ENCODE data around the gene GSE1. TPM values are rescaled to one million over a fixed set of nuclear protein-coding genes. Genes with fewer than 3 reads are reported as not detected.

Gene GSE1
- total and polyA plus RNA-seq, 2 of the 13 experiments (the other 11 are each of a cell fraction or from before 2014, with no cell fraction given): 16.1 to 31.2 TPM

DNA sequence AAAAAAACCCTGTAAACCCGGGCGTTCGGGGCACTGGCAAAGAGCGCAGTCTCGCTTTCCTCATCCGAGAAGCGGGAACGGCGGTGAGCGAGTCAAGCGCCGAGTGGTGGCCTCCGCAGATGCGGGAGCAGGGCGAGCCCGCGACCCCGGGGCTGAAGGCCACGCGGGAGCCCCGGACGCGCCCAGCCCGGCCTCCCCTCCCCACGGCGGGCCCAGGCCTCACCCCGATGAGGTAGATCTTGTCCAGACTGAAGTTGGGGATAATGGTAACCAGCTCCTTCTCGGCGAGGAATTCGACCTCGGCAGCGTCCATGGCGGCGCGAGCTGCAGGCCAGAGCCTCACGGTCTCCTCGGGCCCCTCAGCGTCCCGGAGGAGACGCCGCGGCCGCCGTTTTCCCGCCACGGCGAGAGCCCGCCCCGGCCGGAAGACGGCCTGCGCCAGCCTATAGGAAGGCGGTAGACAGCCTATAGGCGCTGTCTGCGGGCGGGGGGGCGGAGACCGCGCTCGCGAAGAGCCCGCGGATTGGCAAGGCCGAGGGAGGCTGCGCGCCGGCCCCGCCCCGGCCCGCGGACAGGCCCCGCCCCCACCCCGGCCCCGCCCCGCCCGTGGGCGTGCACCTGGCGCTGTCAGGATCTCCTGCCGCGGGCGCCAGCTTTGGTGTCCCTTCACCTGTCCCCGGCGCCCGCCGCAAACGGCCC lies 75.6 kb downstream of the GSE1 start, which contains the start of gene GINS2 (continued):
- no peak for TF ChIP-seq NR2C2 (CRISPR knock-in tag; IDR thresholded peaks at IDR 0.05; ENCODE audit: borderline replicate concordance)
- TF ChIP-seq HIVEP1 (CRISPR knock-in tag; IDR thresholded peaks at IDR 0.05): peak; percentile 33; the same call in 1 of the 2 replicates
- no peak for TF ChIP-seq ZNF326 (CRISPR knock-in tag; IDR thresholded peaks at IDR 0.05; ENCODE audit: borderline replicate concordance)
- no peak for TF ChIP-seq TBX3 (IDR thresholded peaks at IDR 0.05; ENCODE audit: borderline replicate concordance)
- TF ChIP-seq NRL (CRISPR knock-in tag; IDR thresholded peaks at IDR 0.05; ENCODE audit: borderline replicate concordance): peak; percentile 97; the same call in 1 of the 2 replicates
- TF ChIP-seq, protein P1, sequence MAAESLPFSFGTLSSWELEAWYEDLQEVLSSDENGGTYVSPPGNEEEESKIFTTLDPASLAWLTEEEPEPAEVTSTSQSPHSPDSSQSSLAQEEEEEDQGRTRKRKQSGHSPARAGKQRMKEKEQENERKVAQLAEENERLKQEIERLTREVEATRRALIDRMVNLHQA (CRISPR knock-in tag; IDR thresholded peaks at IDR 0.05): no peak
- TF ChIP-seq, protein P2, sequence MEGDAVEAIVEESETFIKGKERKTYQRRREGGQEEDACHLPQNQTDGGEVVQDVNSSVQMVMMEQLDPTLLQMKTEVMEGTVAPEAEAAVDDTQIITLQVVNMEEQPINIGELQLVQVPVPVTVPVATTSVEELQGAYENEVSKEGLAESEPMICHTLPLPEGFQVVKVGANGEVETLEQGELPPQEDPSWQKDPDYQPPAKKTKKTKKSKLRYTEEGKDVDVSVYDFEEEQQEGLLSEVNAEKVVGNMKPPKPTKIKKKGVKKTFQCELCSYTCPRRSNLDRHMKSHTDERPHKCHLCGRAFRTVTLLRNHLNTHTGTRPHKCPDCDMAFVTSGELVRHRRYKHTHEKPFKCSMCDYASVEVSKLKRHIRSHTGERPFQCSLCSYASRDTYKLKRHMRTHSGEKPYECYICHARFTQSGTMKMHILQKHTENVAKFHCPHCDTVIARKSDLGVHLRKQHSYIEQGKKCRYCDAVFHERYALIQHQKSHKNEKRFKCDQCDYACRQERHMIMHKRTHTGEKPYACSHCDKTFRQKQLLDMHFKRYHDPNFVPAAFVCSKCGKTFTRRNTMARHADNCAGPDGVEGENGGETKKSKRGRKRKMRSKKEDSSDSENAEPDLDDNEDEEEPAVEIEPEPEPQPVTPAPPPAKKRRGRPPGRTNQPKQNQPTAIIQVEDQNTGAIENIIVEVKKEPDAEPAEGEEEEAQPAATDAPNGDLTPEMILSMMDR (CRISPR knock-in tag; IDR thresholded peaks at IDR 0.05): no peak
- TF ChIP-seq, protein P3, sequence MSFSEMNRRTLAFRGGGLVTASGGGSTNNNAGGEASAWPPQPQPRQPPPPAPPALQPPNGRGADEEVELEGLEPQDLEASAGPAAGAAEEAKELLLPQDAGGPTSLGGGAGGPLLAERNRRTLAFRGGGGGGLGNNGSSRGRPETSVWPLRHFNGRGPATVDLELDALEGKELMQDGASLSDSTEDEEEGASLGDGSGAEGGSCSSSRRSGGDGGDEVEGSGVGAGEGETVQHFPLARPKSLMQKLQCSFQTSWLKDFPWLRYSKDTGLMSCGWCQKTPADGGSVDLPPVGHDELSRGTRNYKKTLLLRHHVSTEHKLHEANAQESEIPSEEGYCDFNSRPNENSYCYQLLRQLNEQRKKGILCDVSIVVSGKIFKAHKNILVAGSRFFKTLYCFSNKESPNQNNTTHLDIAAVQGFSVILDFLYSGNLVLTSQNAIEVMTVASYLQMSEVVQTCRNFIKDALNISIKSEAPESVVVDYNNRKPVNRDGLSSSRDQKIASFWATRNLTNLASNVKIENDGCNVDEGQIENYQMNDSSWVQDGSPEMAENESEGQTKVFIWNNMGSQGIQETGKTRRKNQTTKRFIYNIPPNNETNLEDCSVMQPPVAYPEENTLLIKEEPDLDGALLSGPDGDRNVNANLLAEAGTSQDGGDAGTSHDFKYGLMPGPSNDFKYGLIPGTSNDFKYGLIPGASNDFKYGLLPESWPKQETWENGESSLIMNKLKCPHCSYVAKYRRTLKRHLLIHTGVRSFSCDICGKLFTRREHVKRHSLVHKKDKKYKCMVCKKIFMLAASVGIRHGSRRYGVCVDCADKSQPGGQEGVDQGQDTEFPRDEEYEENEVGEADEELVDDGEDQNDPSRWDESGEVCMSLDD (CRISPR knock-in tag; IDR thresholded peaks at IDR 0.05; ENCODE audit: borderline replicate concordance): 0 out of 2 replicates have a peak, but pooled peaks have one; percentile 56
- TF ChIP-seq KLF15 (CRISPR knock-in tag; IDR thresholded peaks at IDR 0.05; ENCODE audit: borderline replicate concordance): peak; percentile 87; the same call in 1 of the 2 replicates
- no peak for TF ChIP-seq ZNF530 (CRISPR knock-in tag; IDR thresholded peaks at IDR 0.05; ENCODE audit: low read depth)
- TF ChIP-seq, protein P4, sequence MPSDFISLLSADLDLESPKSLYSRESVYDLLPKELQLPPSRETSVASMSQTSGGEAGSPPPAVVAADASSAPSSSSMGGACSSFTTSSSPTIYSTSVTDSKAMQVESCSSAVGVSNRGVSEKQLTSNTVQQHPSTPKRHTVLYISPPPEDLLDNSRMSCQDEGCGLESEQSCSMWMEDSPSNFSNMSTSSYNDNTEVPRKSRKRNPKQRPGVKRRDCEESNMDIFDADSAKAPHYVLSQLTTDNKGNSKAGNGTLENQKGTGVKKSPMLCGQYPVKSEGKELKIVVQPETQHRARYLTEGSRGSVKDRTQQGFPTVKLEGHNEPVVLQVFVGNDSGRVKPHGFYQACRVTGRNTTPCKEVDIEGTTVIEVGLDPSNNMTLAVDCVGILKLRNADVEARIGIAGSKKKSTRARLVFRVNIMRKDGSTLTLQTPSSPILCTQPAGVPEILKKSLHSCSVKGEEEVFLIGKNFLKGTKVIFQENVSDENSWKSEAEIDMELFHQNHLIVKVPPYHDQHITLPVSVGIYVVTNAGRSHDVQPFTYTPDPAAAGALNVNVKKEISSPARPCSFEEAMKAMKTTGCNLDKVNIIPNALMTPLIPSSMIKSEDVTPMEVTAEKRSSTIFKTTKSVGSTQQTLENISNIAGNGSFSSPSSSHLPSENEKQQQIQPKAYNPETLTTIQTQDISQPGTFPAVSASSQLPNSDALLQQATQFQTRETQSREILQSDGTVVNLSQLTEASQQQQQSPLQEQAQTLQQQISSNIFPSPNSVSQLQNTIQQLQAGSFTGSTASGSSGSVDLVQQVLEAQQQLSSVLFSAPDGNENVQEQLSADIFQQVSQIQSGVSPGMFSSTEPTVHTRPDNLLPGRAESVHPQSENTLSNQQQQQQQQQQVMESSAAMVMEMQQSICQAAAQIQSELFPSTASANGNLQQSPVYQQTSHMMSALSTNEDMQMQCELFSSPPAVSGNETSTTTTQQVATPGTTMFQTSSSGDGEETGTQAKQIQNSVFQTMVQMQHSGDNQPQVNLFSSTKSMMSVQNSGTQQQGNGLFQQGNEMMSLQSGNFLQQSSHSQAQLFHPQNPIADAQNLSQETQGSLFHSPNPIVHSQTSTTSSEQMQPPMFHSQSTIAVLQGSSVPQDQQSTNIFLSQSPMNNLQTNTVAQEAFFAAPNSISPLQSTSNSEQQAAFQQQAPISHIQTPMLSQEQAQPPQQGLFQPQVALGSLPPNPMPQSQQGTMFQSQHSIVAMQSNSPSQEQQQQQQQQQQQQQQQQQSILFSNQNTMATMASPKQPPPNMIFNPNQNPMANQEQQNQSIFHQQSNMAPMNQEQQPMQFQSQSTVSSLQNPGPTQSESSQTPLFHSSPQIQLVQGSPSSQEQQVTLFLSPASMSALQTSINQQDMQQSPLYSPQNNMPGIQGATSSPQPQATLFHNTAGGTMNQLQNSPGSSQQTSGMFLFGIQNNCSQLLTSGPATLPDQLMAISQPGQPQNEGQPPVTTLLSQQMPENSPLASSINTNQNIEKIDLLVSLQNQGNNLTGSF (CRISPR knock-in tag; IDR thresholded peaks at IDR 0.05): peak; percentile 89
- TF ChIP-seq, protein P5, sequence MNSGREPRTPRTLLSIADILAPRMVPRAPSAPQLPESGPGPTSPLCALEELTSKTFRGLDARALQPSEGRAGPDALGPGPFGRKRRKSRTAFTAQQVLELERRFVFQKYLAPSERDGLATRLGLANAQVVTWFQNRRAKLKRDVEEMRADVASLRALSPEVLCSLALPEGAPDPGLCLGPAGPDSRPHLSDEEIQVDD (CRISPR knock-in tag; IDR thresholded peaks at IDR 0.05; ENCODE audit: borderline replicate concordance): no peak
- peak; percentile 69 for TF ChIP-seq POLR2G (IDR thresholded peaks at IDR 0.05; ENCODE audit: low read depth, low read length)
- TF ChIP-seq NFIB (CRISPR knock-in tag; IDR thresholded peaks at IDR 0.05; ENCODE audit: borderline replicate concordance): no peak
- TF ChIP-seq PHF20 (CRISPR knock-in tag; IDR thresholded peaks at IDR 0.05): peak; percentile 61
- TF ChIP-seq ZSCAN20 (CRISPR knock-in tag; IDR thresholded peaks at IDR 0.05; ENCODE audit: borderline replicate concordance): peak; percentile 93
- TF ChIP-seq REXO4 (CRISPR knock-in tag; IDR thresholded peaks at IDR 0.05; ENCODE audit: borderline replicate concordance): no peak
- no peak for TF ChIP-seq KLF11 (CRISPR knock-in tag; IDR thresholded peaks at IDR 0.05)
